T-cell (primary cell): ENCODE results near the gene ZNF827. TPM values are rescaled to one million over a fixed set of nuclear protein-coding genes. Genes with fewer than 3 reads are reported as not detected.

Source experiments
- ATAC-seq, 4 experiments: fragments of 200-7000 bp in 3 of 4; fragments of 150-1000 bp in 1 of 4; cut with Tn5 transposase; replicated peaks in 1 of 4; 1 replicate in 3 of 4; 2 replicates in 1 of 4; pipeline ENCODE4 v1.10.0; 2021; ENCODE audit warnings: moderate library complexity in 3 of 4, mild to moderate bottlenecking in 2 of 4, moderate number of reproducible peaks in 1 of 4
- CTCF ChIA-PET, 2 donors: fragments of 300-600 bp; sonication (Branson Sonifier 250); formaldehyde crosslinking; loops; one replicate each; lab custom pipeline; 2022; ENCODE audit warnings: antibody characterized with exemption in 2 of 2; lab: Charles Lee
- POLR2A ChIA-PET, 2 donors: fragments of 300-600 bp; sonication (Branson Sonifier 250); formaldehyde crosslinking; loops; one replicate each; lab custom pipeline; 2022; ENCODE audit warnings: antibody characterized with exemption in 2 of 2; lab: Charles Lee
- DNase-seq, 35 experiments: peaks; one replicate each; pipeline versions ENCODE4 v3.0.0 to v3.0.0-alpha.2; 2013 to 2023
- H3K27ac ChIP-seq: one replicate; pipeline ENCODE4 v1.5.1; 2013; ENCODE audit warnings: low read length
- H3K27me3 ChIP-seq, 2 experiments: replicated peaks in 1 of 2; 1 replicate in 1 of 2; 2 replicates in 1 of 2; pipeline versions ENCODE4 v1.6.1 to v1.7.0; 2013; ENCODE audit warnings: low read length in 1 of 2, mixed read lengths in 1 of 2; ENCODE audit not compliant: control insufficient read depth in 2 of 2, insufficient read depth in 2 of 2; ENCODE audit errors: extremely low read depth in 1 of 2
- H3K36me3 ChIP-seq, 2 donors: 1 replicate in 1 of 2; 2 replicates in 1 of 2; pipeline versions ENCODE4 v1.6.1 to v1.7.0; 2013; ENCODE audit warnings: low read length in 1 of 2; ENCODE audit not compliant: control insufficient read depth in 2 of 2, insufficient read depth in 1 of 2; ENCODE audit errors: extremely low read depth in 1 of 2
- H3K4me1 ChIP-seq, 2 experiments: 1 replicate in 1 of 2; 2 replicates in 1 of 2; pipeline versions ENCODE4 v1.6.1 to v1.7.0; 2013; ENCODE audit warnings: low read length in 2 of 2, mixed read lengths in 1 of 2; ENCODE audit not compliant: insufficient read depth in 2 of 2, control insufficient read depth in 1 of 2; ENCODE audit errors: extremely low read depth in 1 of 2
- H3K4me3 ChIP-seq, 2 donors: 1 replicate in 1 of 2; 2 replicates in 1 of 2; pipeline versions ENCODE4 v1.5.1 to v1.7.0; 2013; ENCODE audit warnings: mild to moderate bottlenecking in 2 of 2, low read length in 1 of 2, moderate library complexity in 1 of 2; ENCODE audit not compliant: control insufficient read depth in 1 of 2; ENCODE audit errors: extremely low read depth in 1 of 2
- H3K9me3 ChIP-seq: 2 replicates; pipeline ENCODE4 v1.7.0; 2013
- H3K27ac Mint-ChIP-seq, 2 donors: one replicate each; pipeline ENCODE4 v1.8.0; 2020 to 2021; ENCODE audit warnings: mild to moderate bottlenecking in 2 of 2, mixed read lengths in 2 of 2
- H3K27me3 Mint-ChIP-seq, 2 donors: one replicate each; pipeline ENCODE4 v1.8.0; 2021 to 2022; ENCODE audit warnings: mixed read lengths in 2 of 2
- H3K36me3 Mint-ChIP-seq: one replicate; pipeline ENCODE4 v1.8.0; 2021; ENCODE audit warnings: mixed read lengths
- H3K4me1 Mint-ChIP-seq, 3 donors: one replicate each; pipeline ENCODE4 v1.8.0; 2020 to 2022; ENCODE audit warnings: mixed read lengths in 3 of 3, mild to moderate bottlenecking in 1 of 3
- H3K4me3 Mint-ChIP-seq, 3 donors: one replicate each; pipeline ENCODE4 v1.8.0; 2020 to 2022; ENCODE audit warnings: mild to moderate bottlenecking in 3 of 3, mixed read lengths in 3 of 3, moderate library complexity in 3 of 3
- H3K9me3 Mint-ChIP-seq, 3 donors: one replicate each; pipeline ENCODE4 v1.8.0; 2020 to 2022; ENCODE audit warnings: mixed read lengths in 3 of 3
- WGBS: methylation state at CpG from one replicate; pipeline ENCODE4 v1.1.5; 2013; ENCODE audit warnings: missing lambda C conversion rate; ENCODE audit not compliant: insufficient coverage; 5-methylcytosine and 5-hydroxymethylcytosine counted together
- total RNA-seq, 35 experiments: library from RNA in 6 of 35; stranded (reverse) in 6 of 35; fragments of 120-200 nt in 1 of 35; gene quantifications; one replicate each; pipeline versions ENCODE4 v1.2.1 to v1.2.4 and lab custom pipeline; 2013 to 2026

The ZNF827 gene
- total RNA-seq, 5 donors from 2014 or later (not counting 1 experiment from before 2014, with no cell fraction given), result 17.3 to 24.8 (median 18.5) TPM

- ATAC-seq, result no peak
- Histone ChIP-seq H3K27me3 (no peaks in the 10 kb centered on the region), H3K9me3 (no peaks in the 10 kb centered on the region), H3K36me3 (peaks cover 2 to 3% of the 10 kb centered on the region in 2 donors), H3K4me3 (no peak overlapping the region), H3K4me1 (no peaks in the 10 kb centered on the region), H3K27ac (no peak overlapping the region)
- no CpG with 5 or more reads among the region's 2 CpGs for WGBS
- CTCF ChIA-PET, result no interaction called here
- DNase-seq, result no peak
- Mint-ChIP-seq H3K36me3 (peaks cover 49% of the 10 kb centered on the region), H3K4me1 (no peaks in the 10 kb centered on the region), H3K27me3 (no peaks in the 10 kb centered on the region), H3K9me3 (peaks cover 0 to 10% (median 0%) of the 10 kb centered on the region in 3 donors), H3K27ac (peak overlapping the region in 1 of 2 donors; percentile 11), H3K4me3 (no peak overlapping the region)
- POLR2A ChIA-PET, result no interaction called here
Measured at GRCh38 chr4:145785391-145786008, 153.1 kb downstream of the ZNF827 start.

GRCh38 chr4:145784036-145784435 is 154.6 kb downstream of the ZNF827 start:
- no peak for DNase-seq
- Histone ChIP-seq H3K4me3 (no peak overlapping the region), H3K36me3 (peaks cover 2 to 3% of the 10 kb centered on the region in 2 donors), H3K27me3 (no peaks in the 10 kb centered on the region), H3K9me3 (no peaks in the 10 kb centered on the region), H3K4me1 (peaks cover 0 to 2% of the 10 kb centered on the region in 2 experiments), H3K27ac (no peak overlapping the region)
- H3K27me3 Mint-ChIP-seq, result no peaks in the 10 kb centered on the region
- no peak overlapping the region for H3K27ac Mint-ChIP-seq
- H3K9me3 Mint-ChIP-seq, result peaks cover 0 to 10% (median 0%) of the 10 kb centered on the region in 3 donors
- peaks cover 60% of the 10 kb centered on the region for H3K36me3 Mint-ChIP-seq
- ATAC-seq, result no peak
- H3K4me1 Mint-ChIP-seq, result no peaks in the 10 kb centered on the region
- CTCF ChIA-PET, result interaction anchor here in 1 of 2 donors (0.5 kb wide), 1 partner anchor 24 kb away, joined by 3 read pairs; no protein-coding TSS in a partner anchor
- no peak overlapping the region for H3K4me3 Mint-ChIP-seq
- POLR2A ChIA-PET, result no interaction called here
- no CpG with 5 or more reads among the region's 2 CpGs for WGBS

- H3K9me3 ChIP-seq, result no peaks in the 10 kb centered on the region
- no peak overlapping the region for H3K27ac ChIP-seq
- no peak overlapping the region for H3K4me3 Mint-ChIP-seq
- POLR2A ChIA-PET, result no interaction called here
- CTCF ChIA-PET, result no interaction called here
- H3K27me3 ChIP-seq, result no peaks in the 10 kb centered on the region
- DNase-seq (no peak), ATAC-seq (no peak)
- H3K4me3 ChIP-seq, result no peak overlapping the region
- no peak overlapping the region for H3K27ac Mint-ChIP-seq
- H3K27me3 Mint-ChIP-seq, result no peaks in the 10 kb centered on the region
- H3K36me3 Mint-ChIP-seq, result peaks cover 66% of the 10 kb centered on the region
- H3K4me1 Mint-ChIP-seq, result no peaks in the 10 kb centered on the region
- peaks cover 0 to 2% of the 10 kb centered on the region in 2 experiments for H3K4me1 ChIP-seq
- peaks cover 0 to 10% (median 0%) of the 10 kb centered on the region in 3 donors for H3K9me3 Mint-ChIP-seq
- 100% methylated on average over 1 of the region's 5 CpGs for WGBS
- peaks cover 2 to 3% of the 10 kb centered on the region in 2 donors for H3K36me3 ChIP-seq
Measured at GRCh38 chr4:145782756-145783155, 155.9 kb downstream of the ZNF827 start.

- H3K4me3 ChIP-seq, result no peak overlapping the region
- H3K4me1 ChIP-seq, result peaks cover 0 to 2% of the 10 kb centered on the region in 2 experiments
- Mint-ChIP-seq H3K27ac (no peak overlapping the region), H3K27me3 (no peaks in the 10 kb centered on the region), H3K36me3 (peaks cover 61% of the 10 kb centered on the region), H3K4me3 (no peak overlapping the region), H3K4me1 (no peaks in the 10 kb centered on the region), H3K9me3 (peaks cover 0 to 10% (median 0%) of the 10 kb centered on the region in 3 donors)
- H3K27ac ChIP-seq, result no peak overlapping the region
- H3K36me3 ChIP-seq, result peaks cover 5 to 11% of the 10 kb centered on the region in 2 donors
- POLR2A ChIA-PET, result no interaction called here
- no peaks in the 10 kb centered on the region for H3K9me3 ChIP-seq
- DNase-seq (no peak), ATAC-seq (no peak)
- no CpG with 5 or more reads among the region's 2 CpGs for WGBS
- CTCF ChIA-PET, result no interaction called here
- H3K27me3 ChIP-seq, result no peaks in the 10 kb centered on the region
Measured at GRCh38 chr4:145781351-145781750, 157.3 kb downstream of the ZNF827 start.

- Mint-ChIP-seq H3K27ac (no peak overlapping the region), H3K4me1 (no peaks in the 10 kb centered on the region), H3K27me3 (no peaks in the 10 kb centered on the region), H3K4me3 (no peak overlapping the region), H3K9me3 (peaks cover 0 to 4% (median 0%) of the 10 kb centered on the region in 3 donors), H3K36me3 (peaks cover 61% of the 10 kb centered on the region)
- ChIA-PET POLR2A (no interaction called here), CTCF (no interaction called here)
- H3K4me1 ChIP-seq, result peaks cover 0 to 2% of the 10 kb centered on the region in 2 experiments
- no peaks in the 10 kb centered on the region for H3K9me3 ChIP-seq
- 97% methylated on average over 5 of the region's 8 CpGs for WGBS
- H3K27ac ChIP-seq, result no peak overlapping the region
- no peaks in the 10 kb centered on the region for H3K27me3 ChIP-seq
- no peak overlapping the region for H3K4me3 ChIP-seq
- H3K36me3 ChIP-seq, result peaks cover 8 to 30% of the 10 kb centered on the region in 2 donors
- DNase-seq (no peak), ATAC-seq (no peak)
Measured at GRCh38 chr4:145779319-145779801, 159.3 kb downstream of the ZNF827 start.

- H3K27ac ChIP-seq, result no peak overlapping the region
- H3K36me3 ChIP-seq, result peaks cover 11 to 54% of the 10 kb centered on the region in 2 donors
- peaks cover 64% of the 10 kb centered on the region for H3K36me3 Mint-ChIP-seq
- H3K4me1 ChIP-seq, result peaks cover 0 to 2% of the 10 kb centered on the region in 2 experiments
- no peak overlapping the region for H3K4me3 ChIP-seq
- H3K4me1 Mint-ChIP-seq, result no peaks in the 10 kb centered on the region
- WGBS, result no CpG with 5 or more reads among the region's 4 CpGs
- no peaks in the 10 kb centered on the region for H3K27me3 ChIP-seq
- DNase-seq, result no peak
- ATAC-seq, result no peak
- H3K9me3 Mint-ChIP-seq, result no peaks in the 10 kb centered on the region
- no peak overlapping the region for H3K4me3 Mint-ChIP-seq
- CTCF ChIA-PET, result no interaction called here
- H3K27me3 Mint-ChIP-seq, result no peaks in the 10 kb centered on the region
- no peak overlapping the region for H3K27ac Mint-ChIP-seq
- POLR2A ChIA-PET, result no interaction called here
- H3K9me3 ChIP-seq, result no peaks in the 10 kb centered on the region
Measured at GRCh38 chr4:145776208-145776607, 162.4 kb downstream of the ZNF827 start.
